Measurements from ENCODE around the gene RPLP1.

RPLP1 gene

GRCh38 chr15:69456208-69457166 lies 3.9 kb downstream of the RPLP1 start:
- H3K27ac ChIP-seq (ENCODE audit: insufficient read depth, low read length, poor library complexity, severe bottlenecking): no peak overlapping the region
- DNase-seq: no peak
- no peaks in the 10 kb centered on the region for H3K9me3 ChIP-seq (ENCODE audit: control insufficient read depth, low read length)
- no peak overlapping the region for H3K4me3 ChIP-seq (ENCODE audit: insufficient read depth, low read depth, low read length, poor library complexity, severe bottlenecking)
- no peaks in the 10 kb centered on the region for H3K27me3 ChIP-seq (replicated peaks; ENCODE audit: control insufficient read depth, insufficient read depth, low read length, poor library complexity, severe bottlenecking)
- H3K4me1 ChIP-seq (ENCODE audit: control insufficient read depth, insufficient read depth, low read length, poor library complexity, severe bottlenecking): peaks cover 14% of the 10 kb centered on the region
- H3K36me3 ChIP-seq (ENCODE audit: control insufficient read depth, insufficient read depth, low read length): peaks cover 25% of the 10 kb centered on the region

- Histone ChIP-seq H3K4me3 (ENCODE audit: insufficient read depth, low read depth, low read length, poor library complexity, severe bottlenecking) (no peak overlapping the region), H3K36me3 (ENCODE audit: control insufficient read depth, insufficient read depth, low read length) (peaks cover 25% of the 10 kb centered on the region), H3K4me1 (ENCODE audit: control insufficient read depth, insufficient read depth, low read length, poor library complexity, severe bottlenecking) (peaks cover 12% of the 10 kb centered on the region), H3K27me3 (replicated peaks; ENCODE audit: control insufficient read depth, insufficient read depth, low read length, poor library complexity, severe bottlenecking) (no peaks in the 10 kb centered on the region), H3K27ac (ENCODE audit: insufficient read depth, low read length, poor library complexity, severe bottlenecking) (no peak overlapping the region), H3K9me3 (ENCODE audit: control insufficient read depth, low read length) (no peaks in the 10 kb centered on the region)
- no peak for DNase-seq
Observed at GRCh38 chr15:69457304-69458280, 5.0 kb downstream of the RPLP1 start.

GRCh38 chr15:69459066-69459465 lies 6.4 kb downstream of the RPLP1 start:
- no peak overlapping the region for H3K27ac ChIP-seq (ENCODE audit: insufficient read depth, low read length, poor library complexity, severe bottlenecking)

DNA sequence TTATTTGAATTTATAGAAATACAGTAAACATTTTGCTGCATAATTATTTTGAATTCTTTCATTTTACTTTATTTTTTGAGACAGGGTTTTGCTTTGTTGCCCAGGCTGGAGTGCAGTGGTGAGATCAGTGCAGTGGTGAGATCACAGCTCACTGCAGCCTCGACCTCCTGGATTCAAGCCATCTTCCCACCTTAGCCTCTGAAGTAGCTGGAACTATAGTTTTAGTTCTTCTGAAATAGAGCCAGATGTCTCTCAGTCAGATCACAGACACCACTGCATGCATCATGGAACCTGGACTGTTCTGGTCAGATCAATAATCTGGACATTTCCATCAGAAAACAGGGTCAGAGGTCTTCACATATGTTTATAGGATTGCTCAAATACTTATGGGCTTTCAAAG lies 7.9 kb downstream of the RPLP1 start:
- DNase-seq: no peak
- peaks cover 9% of the 10 kb centered on the region for H3K4me1 ChIP-seq (ENCODE audit: control insufficient read depth, insufficient read depth, low read length, poor library complexity, severe bottlenecking)
- no peak overlapping the region for H3K27ac ChIP-seq (ENCODE audit: insufficient read depth, low read length, poor library complexity, severe bottlenecking)

More at GRCh38 chr15:69459066-69459465, 6.4 kb downstream of the RPLP1 start:
- DNase-seq: no peak
- H3K4me3 ChIP-seq (ENCODE audit: insufficient read depth, low read depth, low read length, poor library complexity, severe bottlenecking): no peak overlapping the region
- peaks cover 25% of the 10 kb centered on the region for H3K36me3 ChIP-seq (ENCODE audit: control insufficient read depth, insufficient read depth, low read length)
- no peaks in the 10 kb centered on the region for H3K27me3 ChIP-seq (replicated peaks; ENCODE audit: control insufficient read depth, insufficient read depth, low read length, poor library complexity, severe bottlenecking)
- H3K4me1 ChIP-seq (ENCODE audit: control insufficient read depth, insufficient read depth, low read length, poor library complexity, severe bottlenecking): peaks cover 18% of the 10 kb centered on the region
- H3K9me3 ChIP-seq (ENCODE audit: control insufficient read depth, low read length): no peaks in the 10 kb centered on the region

DNA sequence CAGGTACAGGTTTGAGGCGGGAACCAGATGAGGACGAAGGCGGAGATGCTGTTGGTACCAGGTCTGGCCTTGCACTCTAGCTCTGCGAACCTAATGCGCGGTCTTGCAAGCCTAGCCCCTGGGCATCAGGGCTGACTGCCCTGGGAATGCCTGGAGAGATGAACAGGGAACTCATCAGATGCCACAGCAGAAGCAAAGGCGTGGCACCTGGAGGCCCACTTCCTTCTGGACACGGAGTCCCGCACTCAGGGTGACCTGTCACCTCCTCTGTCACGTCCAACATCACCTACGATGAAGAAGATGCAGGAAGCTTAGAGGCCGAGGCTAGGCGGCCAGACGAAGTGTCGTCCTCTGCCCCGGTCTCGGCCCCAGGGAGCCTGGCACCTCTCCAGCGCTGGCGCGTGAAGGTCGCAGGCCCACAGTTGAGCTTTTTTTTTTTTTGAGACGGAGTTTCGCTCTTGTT lies 9.4 kb downstream of the RPLP1 start:
- Histone ChIP-seq H3K27me3 (replicated peaks; ENCODE audit: control insufficient read depth, insufficient read depth, low read length, poor library complexity, severe bottlenecking) (no peaks in the 10 kb centered on the region), H3K4me3 (ENCODE audit: insufficient read depth, low read depth, low read length, poor library complexity, severe bottlenecking) (peak overlapping the region; percentile 61), H3K36me3 (ENCODE audit: control insufficient read depth, insufficient read depth, low read length) (peaks cover under 1% of the 10 kb centered on the region), H3K4me1 (ENCODE audit: control insufficient read depth, insufficient read depth, low read length, poor library complexity, severe bottlenecking) (peaks cover 9% of the 10 kb centered on the region), H3K27ac (ENCODE audit: insufficient read depth, low read length, poor library complexity, severe bottlenecking) (peak overlapping the region; percentile 75), H3K9me3 (ENCODE audit: control insufficient read depth, low read length) (no peaks in the 10 kb centered on the region)
- no peak for DNase-seq

More for the DNA sequence above, 7.9 kb downstream of the RPLP1 start:
- Histone ChIP-seq H3K27me3 (replicated peaks; ENCODE audit: control insufficient read depth, insufficient read depth, low read length, poor library complexity, severe bottlenecking) (no peaks in the 10 kb centered on the region), H3K36me3 (ENCODE audit: control insufficient read depth, insufficient read depth, low read length) (peaks cover 16% of the 10 kb centered on the region), H3K9me3 (ENCODE audit: control insufficient read depth, low read length) (no peaks in the 10 kb centered on the region), H3K4me3 (ENCODE audit: insufficient read depth, low read depth, low read length, poor library complexity, severe bottlenecking) (no peak overlapping the region)

GRCh38 chr15:69462493-69463181 lies 10.0 kb downstream of the RPLP1 start:
- H3K27ac ChIP-seq (ENCODE audit: insufficient read depth, low read length, poor library complexity, severe bottlenecking): peak overlapping the region; percentile 75
- peaks cover 14% of the 10 kb centered on the region for H3K4me1 ChIP-seq (ENCODE audit: control insufficient read depth, insufficient read depth, low read length, poor library complexity, severe bottlenecking)
- H3K36me3 ChIP-seq (ENCODE audit: control insufficient read depth, insufficient read depth, low read length): no peaks in the 10 kb centered on the region
- H3K4me3 ChIP-seq (ENCODE audit: insufficient read depth, low read depth, low read length, poor library complexity, severe bottlenecking): peak overlapping the region; percentile 61
- no peaks in the 10 kb centered on the region for H3K9me3 ChIP-seq (ENCODE audit: control insufficient read depth, low read length)
- H3K27me3 ChIP-seq (replicated peaks; ENCODE audit: control insufficient read depth, insufficient read depth, low read length, poor library complexity, severe bottlenecking): no peaks in the 10 kb centered on the region
- peak; percentile 84 to 89 (median 86) for DNase-seq

DNA sequence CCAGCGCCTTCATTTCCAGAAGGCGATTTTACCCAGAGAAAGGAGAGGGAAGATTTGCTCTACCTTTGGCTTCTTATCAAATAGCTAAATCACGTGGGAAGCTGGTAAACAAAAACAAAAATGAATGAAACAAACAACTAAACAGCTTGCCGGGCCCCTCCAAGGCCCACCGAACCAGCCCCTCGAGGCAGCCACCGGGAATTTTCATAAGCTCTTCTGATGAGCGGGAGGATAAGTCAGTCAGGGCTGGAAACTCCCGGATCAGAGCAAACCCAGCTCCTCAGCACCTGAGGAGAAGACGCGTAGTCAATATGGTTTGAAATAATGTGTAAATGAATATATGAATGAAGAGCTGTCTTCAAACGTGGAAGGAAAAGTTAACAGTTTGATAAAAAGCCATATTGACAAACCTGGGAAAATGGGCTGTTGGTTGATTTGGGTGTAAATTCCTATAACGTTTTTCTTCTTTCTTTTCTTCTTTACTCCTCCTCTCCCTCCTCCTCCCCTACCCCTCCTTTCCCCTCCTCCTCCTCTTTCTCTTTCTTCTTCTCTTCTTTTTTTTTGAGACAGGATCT lies 10.7 kb downstream of the RPLP1 start:
- DNase-seq: no peak
- Histone ChIP-seq H3K9me3 (ENCODE audit: control insufficient read depth, low read length) (no peaks in the 10 kb centered on the region), H3K4me3 (ENCODE audit: insufficient read depth, low read depth, low read length, poor library complexity, severe bottlenecking) (peak overlapping the region; percentile 61), H3K27ac (ENCODE audit: insufficient read depth, low read length, poor library complexity, severe bottlenecking) (peak overlapping the region; percentile 75), H3K4me1 (ENCODE audit: control insufficient read depth, insufficient read depth, low read length, poor library complexity, severe bottlenecking) (peaks cover 21% of the 10 kb centered on the region), H3K27me3 (replicated peaks; ENCODE audit: control insufficient read depth, insufficient read depth, low read length, poor library complexity, severe bottlenecking) (no peaks in the 10 kb centered on the region), H3K36me3 (ENCODE audit: control insufficient read depth, insufficient read depth, low read length) (no peaks in the 10 kb centered on the region)

GRCh38 chr15:69465253-69465652 lies 12.6 kb downstream of the RPLP1 start:
- Histone ChIP-seq H3K4me3 (ENCODE audit: insufficient read depth, low read depth, low read length, poor library complexity, severe bottlenecking) (no peak overlapping the region), H3K27me3 (replicated peaks; ENCODE audit: control insufficient read depth, insufficient read depth, low read length, poor library complexity, severe bottlenecking) (no peaks in the 10 kb centered on the region), H3K27ac (ENCODE audit: insufficient read depth, low read length, poor library complexity, severe bottlenecking) (no peak overlapping the region), H3K36me3 (ENCODE audit: control insufficient read depth, insufficient read depth, low read length) (no peaks in the 10 kb centered on the region), H3K4me1 (ENCODE audit: control insufficient read depth, insufficient read depth, low read length, poor library complexity, severe bottlenecking) (peaks cover 36% of the 10 kb centered on the region), H3K9me3 (ENCODE audit: control insufficient read depth, low read length) (no peaks in the 10 kb centered on the region)
- DNase-seq: no peak

DNA sequence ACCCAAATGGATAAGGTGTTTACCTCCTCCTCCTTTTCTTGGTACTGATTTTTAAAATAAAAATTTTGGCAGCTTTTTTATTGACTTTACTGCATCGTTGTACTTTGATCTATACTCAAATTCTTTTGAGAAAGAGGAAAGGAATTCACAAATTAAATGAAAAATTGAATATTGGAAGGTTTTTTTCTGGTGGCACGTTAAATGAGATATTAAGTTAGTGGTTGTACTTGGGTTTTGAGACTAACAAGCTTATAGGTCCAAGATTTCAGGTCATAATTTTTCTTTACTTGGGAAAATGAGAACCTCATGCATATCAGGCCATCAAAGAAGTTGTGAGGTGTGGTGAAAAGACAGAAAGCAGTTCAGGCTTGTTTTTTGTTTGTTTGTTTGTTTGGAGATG lies 14.1 kb downstream of the RPLP1 start:
- H3K36me3 ChIP-seq (ENCODE audit: control insufficient read depth, insufficient read depth, low read length): no peaks in the 10 kb centered on the region
- no peaks in the 10 kb centered on the region for H3K27me3 ChIP-seq (replicated peaks; ENCODE audit: control insufficient read depth, insufficient read depth, low read length, poor library complexity, severe bottlenecking)
- H3K4me1 ChIP-seq (ENCODE audit: control insufficient read depth, insufficient read depth, low read length, poor library complexity, severe bottlenecking): peaks cover 36% of the 10 kb centered on the region
- H3K4me3 ChIP-seq (ENCODE audit: insufficient read depth, low read depth, low read length, poor library complexity, severe bottlenecking): no peak overlapping the region
- no peaks in the 10 kb centered on the region for H3K9me3 ChIP-seq (ENCODE audit: control insufficient read depth, low read length)
- no peak overlapping the region for H3K27ac ChIP-seq (ENCODE audit: insufficient read depth, low read length, poor library complexity, severe bottlenecking)
- DNase-seq: no peak

Data from effector memory CD4-positive, alpha-beta T cell (primary cell).